Activated CD4-positive, alpha-beta memory T cell treated with anti-CD3 and anti-CD28 coated beads, Interleukin-2, amount 10 ng/mL, durations not matched to agents 7 days and 5 days (primary cell): Measurements from ENCODE around the gene PERM1. TPM values are rescaled to one million over a fixed set of nuclear protein-coding genes. Genes with fewer than 3 reads are reported as not detected.
A peak's percentile ranks its signal among the peaks of the same experiment; 100 is the strongest.
"Not testable (repeated sequence)": the region's sequence is repeated elsewhere in the genome, so short reads cannot be mapped to it uniquely, and the experiment has no call there.

Experiments used
- CTCF ChIA-PET: fragments of 350-600 bp; sonication (Branson Sonifier 250); formaldehyde crosslinking; loops from one replicate; lab custom pipeline; 2021; ENCODE audit warnings: antibody characterized with exemption, inconsistent platforms; lab: Charles Lee
- POLR2A ChIA-PET: fragments of 350-600 bp; sonication (Branson Sonifier 250); formaldehyde crosslinking; loops from one replicate; lab custom pipeline; 2021; ENCODE audit warnings: antibody characterized with exemption; lab: Charles Lee
- DNase-seq: peaks from one replicate; pipeline ENCODE4 v3.0.0-alpha.2; 2020
- H3K27ac Mint-ChIP-seq: one replicate; pipeline ENCODE4 v1.8.0; 2021; ENCODE audit warnings: mild to moderate bottlenecking, mixed read lengths
- H3K27me3 Mint-ChIP-seq: one replicate; pipeline ENCODE4 v1.8.0; 2021; ENCODE audit warnings: mixed read lengths
- H3K36me3 Mint-ChIP-seq: one replicate; pipeline ENCODE4 v1.8.0; 2021; ENCODE audit warnings: low read depth, mixed read lengths
- H3K4me1 Mint-ChIP-seq: one replicate; pipeline ENCODE4 v1.8.0; 2021; ENCODE audit warnings: mixed read lengths
- H3K4me3 Mint-ChIP-seq: one replicate; pipeline ENCODE4 v1.8.0; 2021; ENCODE audit warnings: mild to moderate bottlenecking, mixed read lengths
- H3K9me3 Mint-ChIP-seq: one replicate; pipeline ENCODE4 v1.8.0; 2021; ENCODE audit warnings: mixed read lengths
- total RNA-seq, 2 experiments: library from RNA; stranded (reverse); gene quantifications; one replicate each; pipeline ENCODE4 v1.2.3, GENCODE V29; 2021

The PERM1 gene
- total RNA-seq, 2 experiments from 2014 or later: not detected

- CTCF ChIA-PET: no interaction called here
- peaks cover 16% of the 10 kb centered on the region for H3K27me3 Mint-ChIP-seq
- H3K4me1 Mint-ChIP-seq: peaks cover 30% of the 10 kb centered on the region
- H3K36me3 Mint-ChIP-seq: peaks cover 16% of the 10 kb centered on the region
- no peak overlapping the region for H3K27ac Mint-ChIP-seq
- POLR2A ChIA-PET: interaction anchor here (2.4 kb wide), 1 partner anchor 8 kb away, joined by 9 read pairs; the partner anchor contains the start of gene ISG15
- H3K4me3 Mint-ChIP-seq: peak overlapping the region; percentile 46
- no peak for DNase-seq
- H3K9me3 Mint-ChIP-seq: no peaks in the 10 kb centered on the region
These were observed 39.4 kb upstream of the PERM1 start for GRCh38 chr1:1021010-1021919.

DNA sequence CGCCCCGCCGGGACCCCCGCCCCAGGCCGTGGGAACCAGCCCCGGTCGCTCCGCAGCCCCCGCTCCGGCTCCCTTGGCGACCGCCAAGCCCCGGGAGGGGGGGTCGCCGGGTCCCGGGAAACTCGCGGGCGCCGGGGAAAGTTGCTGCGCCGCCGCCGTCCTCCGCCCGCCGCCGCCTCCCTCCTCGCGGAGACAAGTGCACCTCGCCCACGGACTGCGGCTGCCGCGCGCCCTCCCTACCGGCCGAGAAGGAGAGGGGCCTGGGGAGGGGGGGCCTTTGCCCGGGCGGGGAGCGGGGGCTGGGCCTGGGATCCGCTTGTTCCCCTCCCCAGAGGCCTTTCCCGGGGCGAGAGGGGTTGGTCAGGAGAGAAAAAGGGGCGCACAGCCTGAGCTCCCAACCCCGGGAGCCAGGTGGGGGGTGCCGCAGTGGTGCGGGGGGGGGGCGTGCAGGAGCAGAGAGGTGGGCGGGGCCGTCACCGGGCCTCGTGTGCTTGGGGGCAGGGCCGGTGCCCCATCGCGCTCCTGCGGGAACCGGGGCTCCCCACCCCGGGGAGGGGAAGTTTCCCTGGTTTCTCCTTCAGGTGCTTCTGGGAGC, 38.6 kb upstream of the PERM1 start:
- H3K4me3 Mint-ChIP-seq: no peak overlapping the region
- POLR2A ChIA-PET: interaction anchor here (1.1 kb wide), 1 partner anchor 19 kb away, joined by 4 read pairs; no protein-coding TSS in a partner anchor
- peaks cover 16% of the 10 kb centered on the region for H3K36me3 Mint-ChIP-seq
- CTCF ChIA-PET: interaction anchor here (1.8 kb wide), 1 partner anchor 42 kb away, joined by 5 read pairs; no protein-coding TSS in a partner anchor
- no peak for DNase-seq
- no peaks in the 10 kb centered on the region for H3K9me3 Mint-ChIP-seq
- peaks cover 30% of the 10 kb centered on the region for H3K4me1 Mint-ChIP-seq
- no peak overlapping the region for H3K27ac Mint-ChIP-seq
- H3K27me3 Mint-ChIP-seq: peaks cover 16% of the 10 kb centered on the region

DNA sequence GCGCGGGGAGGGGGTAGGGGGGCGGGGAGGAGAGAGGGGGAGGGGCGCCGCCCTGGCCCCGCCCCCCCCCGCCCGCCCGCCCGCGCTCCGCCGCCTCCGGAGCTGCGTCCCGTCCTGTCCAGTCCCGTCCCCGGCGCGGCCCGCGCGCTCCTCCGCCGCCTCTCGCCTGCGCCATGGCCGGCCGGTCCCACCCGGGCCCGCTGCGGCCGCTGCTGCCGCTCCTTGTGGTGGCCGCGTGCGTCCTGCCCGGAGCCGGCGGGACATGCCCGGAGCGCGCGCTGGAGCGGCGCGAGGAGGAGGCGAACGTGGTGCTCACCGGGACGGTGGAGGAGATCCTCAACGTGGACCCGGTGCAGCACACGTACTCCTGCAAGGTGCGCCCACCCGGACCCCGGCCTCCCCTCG, 38.1 kb upstream of the PERM1 start, which contains the start of gene AGRN:
AGRN (plus strand) TSS at position 121 of the 405 bp plus-strand sequence; CDS start at position 174, 53 bp downstream.
- CTCF ChIA-PET: interaction anchor here (1.0 to 2.1 kb wide), 4 partner anchors 18 to 44 kb away, joined by 3 to 7 read pairs (median 6); no protein-coding TSS in a partner anchor
- POLR2A ChIA-PET: interaction anchor here (1.0 to 1.7 kb wide), 4 partner anchors 14 to 188 kb away, joined by 4 to 5 read pairs (median 5); no protein-coding TSS in a partner anchor
- DNase-seq: peak; percentile 45
- Mint-ChIP-seq H3K36me3 (peaks cover 20% of the 10 kb centered on the region), H3K4me1 (peaks cover 36% of the 10 kb centered on the region), H3K4me3 (peak within 1 kb of the TSS; percentile 63), H3K9me3 (no peaks in the 10 kb centered on the region), H3K27me3 (peaks cover 16% of the 10 kb centered on the region), H3K27ac (peak within 1 kb of the TSS; percentile 65)

DNA sequence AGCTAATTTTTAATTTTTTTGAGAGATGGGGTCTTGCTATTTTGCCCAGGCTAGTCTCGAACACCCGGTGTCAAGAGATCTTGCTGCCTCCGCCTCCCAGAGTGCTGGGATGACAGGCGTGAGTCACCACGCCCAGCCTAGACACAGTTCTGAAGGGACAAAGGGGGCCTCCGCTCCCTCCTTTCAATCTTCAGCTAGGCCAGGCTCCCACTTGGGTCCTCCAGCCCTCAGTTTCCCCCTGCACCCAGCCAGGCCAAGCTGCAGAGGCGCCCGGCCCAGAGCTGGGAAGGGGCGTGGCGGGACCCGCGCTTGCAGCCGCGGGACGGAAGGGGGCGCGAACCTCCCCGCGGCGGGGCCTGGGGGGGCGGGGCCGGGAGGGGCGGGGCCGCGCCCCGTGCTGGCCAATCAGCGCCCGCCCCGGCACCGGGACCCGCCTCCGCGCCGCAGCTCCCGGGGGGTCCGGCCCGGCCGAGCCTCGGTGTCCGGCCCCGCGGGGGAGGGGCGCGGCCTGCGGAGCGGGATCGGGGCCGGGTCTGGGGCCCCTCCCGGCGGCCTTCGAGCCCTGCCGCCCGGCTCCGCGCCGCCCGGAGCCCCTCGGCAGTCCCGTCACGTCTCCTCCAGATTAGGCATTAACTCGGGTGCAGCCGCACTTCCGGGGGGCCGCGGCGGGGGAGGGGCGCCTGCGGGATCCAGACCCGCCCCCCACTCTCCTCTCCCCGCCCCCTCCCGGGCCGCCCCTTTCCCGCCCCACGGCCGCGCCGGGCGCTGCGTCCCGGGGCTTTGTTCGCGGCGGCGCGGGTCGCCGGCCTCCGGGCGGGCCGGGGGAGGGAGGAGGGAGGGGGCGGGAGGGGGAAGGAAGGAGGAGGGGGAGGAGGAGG, 37.5 kb upstream of the PERM1 start:
- Mint-ChIP-seq H3K9me3 (no peaks in the 10 kb centered on the region), H3K27ac (peak overlapping the region; percentile 65), H3K36me3 (peaks cover 27% of the 10 kb centered on the region), H3K27me3 (peaks cover 16% of the 10 kb centered on the region), H3K4me1 (peaks cover 42% of the 10 kb centered on the region), H3K4me3 (peak overlapping the region; percentile 63)
- ChIA-PET POLR2A (interaction anchor here (0.8 to 1.7 kb wide), 7 partner anchors 14 to 189 kb away, joined by 3 to 5 read pairs (median 4); partner anchors contain the start of gene NOC2L), CTCF (interaction anchor here (0.5 to 2.1 kb wide), 9 partner anchors 18 to 272 kb away, joined by 3 to 7 read pairs (median 4); partner anchors contain the start of genes B3GALT6 and SDF4)
- peak; percentile 84 for DNase-seq

DNA sequence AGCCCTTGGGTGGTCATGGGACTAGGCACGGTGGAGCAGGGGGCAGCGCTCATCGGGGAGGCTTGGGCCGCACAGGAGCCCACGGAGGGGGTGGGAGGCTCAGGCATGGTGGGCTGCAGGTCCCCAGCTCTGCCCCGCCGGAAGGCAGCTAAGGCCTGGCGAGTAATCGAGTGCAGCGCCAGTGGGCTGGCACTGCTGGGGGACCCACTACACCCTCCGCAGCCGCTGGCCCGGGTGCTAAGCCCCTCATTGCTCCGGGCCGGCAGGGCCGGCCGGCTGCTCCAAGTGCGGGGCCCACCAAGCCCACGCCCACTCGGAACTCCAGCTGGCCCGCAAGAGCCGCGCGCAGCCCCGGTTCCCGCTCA, 36.4 kb upstream of the PERM1 start:
- H3K9me3 Mint-ChIP-seq, H3K27ac Mint-ChIP-seq, H3K4me3 Mint-ChIP-seq, DNase-seq: not testable (repeated sequence)
- peaks cover 16% of the 10 kb centered on the region for H3K27me3 Mint-ChIP-seq
- peaks cover 37% of the 10 kb centered on the region for H3K36me3 Mint-ChIP-seq
- peaks cover 44% of the 10 kb centered on the region for H3K4me1 Mint-ChIP-seq
- CTCF ChIA-PET: interaction anchor here (0.8 to 2.1 kb wide), 3 partner anchors 21 to 33 kb away, joined by 3 to 7 read pairs (median 4); no protein-coding TSS in a partner anchor
- POLR2A ChIA-PET: interaction anchor here (1.7 kb wide), 2 partner anchors 15 to 190 kb away, joined by 5 read pairs; no protein-coding TSS in a partner anchor

GRCh38 chr1:1017397-1018320, 35.8 kb upstream of the PERM1 start:
- DNase-seq, POLR2A ChIA-PET, H3K9me3 Mint-ChIP-seq: not testable (repeated sequence)
- H3K27me3 Mint-ChIP-seq: peaks cover 14% of the 10 kb centered on the region
- H3K27ac Mint-ChIP-seq: peak overlapping the region; percentile 50
- H3K4me3 Mint-ChIP-seq: peak overlapping the region; percentile 56
- peaks cover 43% of the 10 kb centered on the region for H3K4me1 Mint-ChIP-seq
- H3K36me3 Mint-ChIP-seq: peaks cover 42% of the 10 kb centered on the region
- CTCF ChIA-PET: interaction anchor here (1.1 to 2.1 kb wide), 3 partner anchors 22 to 48 kb away, joined by 3 to 7 read pairs (median 4); no protein-coding TSS in a partner anchor

DNA sequence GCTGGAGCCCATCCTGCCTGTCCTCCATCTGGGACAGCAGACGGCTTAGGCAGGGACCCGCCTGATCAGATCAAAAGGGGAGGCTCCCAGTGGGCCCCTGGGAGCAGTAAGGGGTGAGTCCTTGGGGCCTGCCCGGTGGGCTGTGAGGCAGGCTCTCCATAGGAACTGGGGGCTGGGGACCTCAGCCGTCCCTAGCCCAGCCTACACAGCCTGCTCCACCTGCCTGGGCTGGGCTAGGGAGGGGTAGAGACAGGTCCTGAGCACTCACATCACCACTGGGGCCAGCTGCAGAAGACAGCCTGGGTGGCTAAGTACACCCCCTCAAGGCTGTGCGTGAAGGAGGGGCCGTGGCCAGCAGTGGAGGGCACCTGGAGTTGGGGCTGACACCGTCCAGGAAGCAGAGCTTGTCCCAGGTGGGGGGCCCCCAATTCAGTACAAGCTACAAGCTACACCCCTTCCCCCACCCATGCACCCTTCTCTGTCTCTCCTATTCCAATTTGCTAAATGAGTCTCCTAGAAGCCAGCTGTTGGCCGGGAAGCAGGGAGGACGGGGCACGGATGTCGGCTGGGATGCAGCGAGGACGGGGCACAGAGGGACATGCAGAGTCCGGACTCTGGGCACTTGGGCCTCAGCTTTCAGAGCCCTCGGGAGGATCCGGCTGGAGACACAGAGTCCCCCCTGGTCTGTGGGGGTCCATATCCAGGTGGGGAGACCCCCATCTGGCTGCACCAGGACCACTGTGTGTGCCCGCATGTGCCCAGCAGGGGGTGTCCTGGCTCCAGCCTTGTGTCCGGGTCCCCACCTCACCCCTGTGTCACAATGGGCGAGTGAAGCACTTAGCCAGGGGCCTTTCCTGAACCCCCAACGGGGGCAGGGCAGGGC, 33.1 kb upstream of the PERM1 start:
- DNase-seq: no peak
- ChIA-PET POLR2A (interaction anchor here (0.9 to 3.1 kb wide), 9 partner anchors 12 to 360 kb away, joined by 3 to 25 read pairs (median 5); partner anchors contain the start of genes AURKAIP1 and PLEKHN1), CTCF (interaction anchor here (1.3 to 4.0 kb wide), 4 partner anchors 13 to 89 kb away, joined by 4 to 17 read pairs (median 9); no protein-coding TSS in a partner anchor)
- Mint-ChIP-seq H3K27ac (peak overlapping the region; percentile 95), H3K27me3 (peaks cover 1% of the 10 kb centered on the region), H3K36me3 (peaks cover 46% of the 10 kb centered on the region), H3K4me1 (peaks cover 38% of the 10 kb centered on the region), H3K4me3 (peak overlapping the region; percentile 95), H3K9me3 (no peaks in the 10 kb centered on the region)

DNA sequence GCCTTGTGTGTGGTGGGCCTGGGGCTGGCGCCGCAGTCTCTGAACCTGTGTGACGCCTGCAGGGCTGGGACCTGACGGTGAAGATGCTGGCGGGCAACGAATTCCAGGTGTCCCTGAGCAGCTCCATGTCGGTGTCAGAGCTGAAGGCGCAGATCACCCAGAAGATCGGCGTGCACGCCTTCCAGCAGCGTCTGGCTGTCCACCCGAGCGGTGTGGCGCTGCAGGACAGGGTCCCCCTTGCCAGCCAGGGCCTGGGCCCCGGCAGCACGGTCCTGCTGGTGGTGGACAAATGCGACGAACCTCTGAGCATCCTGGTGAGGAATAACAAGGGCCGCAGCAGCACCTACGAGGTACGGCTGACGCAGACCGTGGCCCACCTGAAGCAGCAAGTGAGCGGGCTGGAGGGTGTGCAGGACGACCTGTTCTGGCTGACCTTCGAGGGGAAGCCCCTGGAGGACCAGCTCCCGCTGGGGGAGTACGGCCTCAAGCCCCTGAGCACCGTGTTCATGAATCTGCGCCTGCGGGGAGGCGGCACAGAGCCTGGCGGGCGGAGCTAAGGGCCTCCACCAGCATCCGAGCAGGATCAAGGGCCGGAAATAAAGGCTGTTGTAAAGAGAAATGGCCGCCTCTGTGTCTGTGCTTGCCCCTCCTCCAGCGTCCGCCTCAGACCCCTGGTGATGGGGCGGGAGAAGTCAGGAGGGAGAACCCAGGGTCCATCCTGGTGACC, 32.2 kb upstream of the PERM1 start:
- DNase-seq: peak; percentile 48

GRCh38 chr1:1013105-1013921, 31.4 kb upstream of the PERM1 start, which contains the start of gene ISG15:
TSS of gene ISG15 (plus strand) at chr1:1013497. CDS start at chr1:1013574, 77 bp downstream.
- peak; percentile 94 for DNase-seq
- peak within 1 kb of the TSS; percentile 95 for H3K4me3 Mint-ChIP-seq
- CTCF ChIA-PET: interaction anchor here (0.7 to 4.0 kb wide), 8 partner anchors 11 to 144 kb away, joined by 3 to 17 read pairs (median 4); no protein-coding TSS in a partner anchor
- H3K27ac Mint-ChIP-seq: peak within 1 kb of the TSS; percentile 95
- peaks cover 40% of the 10 kb centered on the region for H3K4me1 Mint-ChIP-seq
- peaks cover 46% of the 10 kb centered on the region for H3K36me3 Mint-ChIP-seq
- POLR2A ChIA-PET: interaction anchor here (0.6 to 3.1 kb wide), 19 partner anchors 8 to 392 kb away, joined by 3 to 25 read pairs (median 4); partner anchors contain the start of genes AURKAIP1, HES4, NOC2L and PLEKHN1
- peaks cover 7% of the 10 kb centered on the region for H3K27me3 Mint-ChIP-seq
- no peaks in the 10 kb centered on the region for H3K9me3 Mint-ChIP-seq

More for the DNA sequence above, 32.2 kb upstream of the PERM1 start:
- Mint-ChIP-seq H3K36me3 (peaks cover 46% of the 10 kb centered on the region), H3K9me3 (no peaks in the 10 kb centered on the region), H3K4me1 (peaks cover 39% of the 10 kb centered on the region), H3K4me3 (peak overlapping the region; percentile 95), H3K27ac (peak overlapping the region; percentile 95), H3K27me3 (peaks cover 4% of the 10 kb centered on the region)
- POLR2A ChIA-PET: interaction anchor here (0.8 to 3.1 kb wide), 16 partner anchors 8 to 392 kb away, joined by 3 to 25 read pairs (median 5); partner anchors contain the start of genes AURKAIP1, HES4 and PLEKHN1
- CTCF ChIA-PET: interaction anchor here (0.7 to 4.0 kb wide), 8 partner anchors 12 to 144 kb away, joined by 3 to 17 read pairs (median 4); no protein-coding TSS in a partner anchor
